Activated CD8-positive, alpha-beta memory T cell treated with anti-CD3 and anti-CD28 coated beads for 4 hours (primary cell): ENCODE data around the gene AURKAIP1.

Experiments
- DNase-seq, 2 donors: peaks; one replicate each; pipeline ENCODE4 v3.0.0-alpha.2; 2020; ENCODE audit warnings: low read depth in 2 of 2

AURKAIP1 gene

DNA sequence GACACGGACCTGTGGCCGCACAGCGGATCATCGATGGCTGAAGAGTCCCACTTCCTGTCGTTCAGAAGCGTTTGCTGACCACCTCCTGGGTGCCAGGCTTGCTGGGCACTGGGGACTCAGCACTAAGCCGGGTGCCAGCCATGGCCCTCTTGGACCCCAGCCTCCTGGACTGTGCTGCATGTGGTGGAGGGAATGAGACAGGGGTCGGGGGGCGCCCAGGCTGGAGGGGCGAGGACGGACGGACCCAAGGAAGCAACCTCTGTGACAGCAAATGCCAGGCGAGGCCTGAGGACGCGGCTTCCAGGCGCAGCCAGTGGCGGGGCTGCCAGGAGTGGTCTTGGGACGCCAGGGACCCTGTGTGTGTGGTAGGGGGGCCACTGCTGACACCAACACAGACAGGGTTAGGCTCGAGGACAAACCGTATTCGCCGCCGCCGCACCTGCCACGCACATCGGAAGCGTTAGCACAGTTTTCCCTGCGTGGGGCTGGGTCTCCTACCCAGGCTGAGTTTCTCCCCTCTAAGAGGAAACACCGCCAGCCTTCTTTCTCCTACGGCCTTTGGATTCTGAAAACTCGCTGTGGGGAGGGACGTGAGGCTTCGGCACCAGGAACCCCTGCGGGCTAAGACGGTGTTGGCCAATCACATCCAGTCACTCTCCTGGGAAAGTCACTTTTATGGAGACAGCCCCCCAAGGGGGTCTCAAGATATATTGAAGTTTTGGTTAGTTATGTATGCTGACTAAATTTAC, 13.6 kb downstream of the AURKAIP1 start:
- DNase-seq = no peak

DNA sequence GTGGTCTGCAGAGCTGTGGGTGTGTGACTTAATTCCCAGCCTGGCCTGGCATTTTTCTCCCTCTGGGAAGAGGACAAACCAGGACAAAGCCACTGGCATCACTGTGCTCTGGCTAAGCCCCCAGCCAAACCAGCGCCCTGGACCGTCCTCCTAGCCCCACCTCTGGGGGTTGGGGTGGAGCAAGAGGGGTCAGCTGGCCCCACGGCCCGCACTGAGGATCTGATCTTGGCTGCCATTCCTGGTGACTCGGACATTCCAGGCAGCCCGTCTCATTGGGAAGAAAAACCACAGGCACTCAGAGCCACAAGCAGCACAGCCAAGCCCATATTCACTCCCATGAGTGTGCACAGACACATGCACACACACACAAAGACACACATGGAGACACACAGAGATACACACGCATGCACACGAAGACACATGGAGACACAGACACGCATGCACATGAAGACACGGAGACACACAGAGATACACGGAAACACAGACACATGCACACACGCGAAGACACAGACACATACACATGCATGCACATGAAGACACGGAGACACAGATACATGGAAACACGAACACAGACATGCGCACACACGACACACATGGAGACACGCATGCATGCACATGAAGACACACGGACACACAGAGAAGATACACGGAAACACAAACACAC, 14.4 kb downstream of the AURKAIP1 start:
- no peak for DNase-seq

DNA sequence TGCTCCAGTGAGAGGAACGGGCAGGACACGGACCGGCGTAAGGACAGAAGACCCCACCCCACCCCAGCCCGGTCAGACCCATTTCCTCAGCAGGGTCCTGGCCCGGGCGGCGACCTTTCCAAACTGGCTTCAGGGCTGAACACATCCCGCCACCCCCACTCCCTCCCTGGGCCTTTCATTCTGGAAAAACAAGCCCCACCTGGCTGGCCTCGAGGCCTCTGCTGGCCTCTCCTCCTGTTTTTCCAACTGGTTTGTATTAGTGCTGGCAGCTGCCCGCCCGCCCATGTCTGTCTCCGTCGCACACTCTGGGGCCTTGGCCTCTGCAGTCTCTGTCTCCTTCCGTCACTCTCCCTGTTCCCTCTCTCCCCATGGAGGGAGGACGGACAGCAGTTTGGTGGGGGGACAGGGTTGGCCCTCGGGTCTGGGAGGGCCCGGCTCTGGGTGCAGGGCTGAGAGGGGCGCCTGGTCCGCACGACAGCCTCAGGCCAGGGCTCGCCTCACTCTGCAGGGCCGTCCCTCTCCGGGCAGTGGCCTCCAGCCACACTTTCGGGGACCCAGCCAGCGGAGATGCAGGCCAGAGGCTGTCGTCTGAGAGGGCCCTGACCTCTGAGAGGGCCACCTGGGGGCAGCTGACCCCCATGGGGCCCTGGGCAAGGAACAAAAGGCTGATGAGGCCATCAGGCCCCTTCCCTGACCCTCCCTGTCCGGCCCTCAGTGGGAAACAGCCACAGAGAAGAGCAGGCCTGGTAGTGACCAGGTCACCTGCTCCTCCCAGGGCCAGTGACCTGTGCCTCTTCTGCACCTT, 15.1 kb downstream of the AURKAIP1 start:
- DNase-seq = no peak

DNA sequence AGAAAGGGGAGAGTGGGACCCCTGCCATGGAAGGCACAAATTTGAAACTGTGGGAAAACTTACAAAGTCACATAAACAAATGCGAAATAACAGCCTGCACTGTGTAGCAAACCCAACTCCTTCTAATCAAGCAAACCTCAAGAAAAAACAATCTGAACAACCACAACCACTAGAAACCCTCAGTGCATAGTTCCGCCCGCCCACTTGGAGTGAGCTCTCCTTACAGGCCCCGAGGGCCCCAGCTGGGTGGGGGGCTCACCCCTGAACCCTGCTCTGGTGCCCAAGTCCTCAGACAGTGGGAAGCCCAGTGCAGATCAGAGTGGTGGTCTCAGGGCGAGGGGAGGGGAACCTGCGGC, 15.7 kb downstream of the AURKAIP1 start:
- DNase-seq = no peak

DNA sequence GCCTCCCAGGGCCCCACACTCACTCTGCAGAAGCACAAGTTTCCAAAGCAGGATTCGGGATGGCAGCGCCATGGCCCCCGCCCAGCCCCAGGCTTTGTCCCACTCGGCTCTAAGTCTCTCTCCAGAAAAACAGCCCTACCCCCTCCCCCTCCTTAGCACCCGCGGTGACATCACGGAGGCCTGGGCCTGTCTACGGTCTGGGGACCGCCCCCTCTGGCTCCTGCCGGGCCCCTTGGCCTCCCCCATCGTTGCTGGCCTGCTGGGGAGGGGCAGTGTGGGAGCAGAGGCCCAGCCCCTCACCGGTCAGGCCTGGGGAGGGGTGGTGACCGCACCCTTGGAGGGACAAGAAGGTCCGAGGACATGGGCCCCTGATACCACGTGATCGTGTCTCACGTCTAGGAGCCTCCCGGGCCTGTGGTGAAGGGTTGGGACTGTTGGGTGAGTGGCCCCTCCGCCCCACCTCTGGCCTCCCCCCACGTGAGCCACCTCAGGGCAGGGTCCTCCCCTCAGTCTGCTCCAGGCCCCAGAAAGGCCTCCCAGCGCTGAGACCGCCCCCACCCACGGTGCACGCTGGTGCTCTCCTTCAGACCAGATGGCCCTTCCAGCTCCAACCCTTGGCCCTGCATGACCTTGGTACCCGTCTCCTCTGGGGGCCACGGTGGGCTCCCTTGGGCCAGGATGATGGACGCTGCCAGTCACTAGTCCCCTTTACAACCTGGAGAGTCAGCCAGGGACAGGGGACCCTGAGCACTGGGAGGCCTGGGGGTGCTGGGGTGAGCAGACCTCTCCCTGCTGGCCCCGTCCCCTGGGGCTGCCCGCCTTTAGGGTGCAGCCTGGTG, 16.4 kb downstream of the AURKAIP1 start, which contains the start of gene MXRA8:
Gene MXRA8, minus strand, starts transcription at position 123 of the 839 bp plus-strand sequence. Its CDS starts 51 bp downstream, at position 72.
- DNase-seq = no peak

DNA sequence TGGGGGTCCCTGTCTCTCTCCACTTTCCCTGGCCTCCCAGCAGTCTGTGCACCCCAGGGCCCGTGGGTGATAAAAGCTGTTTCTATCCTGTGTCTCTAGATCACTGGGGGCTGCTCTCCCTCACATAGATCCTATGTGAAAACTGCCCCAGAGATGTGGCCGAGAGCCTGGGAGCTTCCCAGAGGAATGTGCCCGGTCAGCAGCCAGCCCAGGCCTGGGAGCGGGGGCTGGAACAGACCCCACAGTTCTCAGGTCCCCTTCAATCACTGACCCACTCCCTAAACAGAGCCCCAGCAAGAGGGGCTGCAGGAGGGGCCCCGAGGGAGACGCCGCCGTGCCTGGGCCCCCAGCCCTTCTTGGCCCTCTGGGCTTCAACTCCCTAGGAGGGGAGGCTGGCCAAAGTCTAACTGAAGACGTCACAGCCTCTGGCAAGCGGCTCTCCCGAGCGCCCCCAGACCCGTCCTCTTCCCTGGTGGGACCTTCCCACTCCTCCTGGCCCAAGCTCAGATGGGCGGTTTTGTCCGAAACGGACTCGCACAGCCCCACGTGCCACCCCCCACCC, 17.1 kb downstream of the AURKAIP1 start:
- no peak for DNase-seq

DNA sequence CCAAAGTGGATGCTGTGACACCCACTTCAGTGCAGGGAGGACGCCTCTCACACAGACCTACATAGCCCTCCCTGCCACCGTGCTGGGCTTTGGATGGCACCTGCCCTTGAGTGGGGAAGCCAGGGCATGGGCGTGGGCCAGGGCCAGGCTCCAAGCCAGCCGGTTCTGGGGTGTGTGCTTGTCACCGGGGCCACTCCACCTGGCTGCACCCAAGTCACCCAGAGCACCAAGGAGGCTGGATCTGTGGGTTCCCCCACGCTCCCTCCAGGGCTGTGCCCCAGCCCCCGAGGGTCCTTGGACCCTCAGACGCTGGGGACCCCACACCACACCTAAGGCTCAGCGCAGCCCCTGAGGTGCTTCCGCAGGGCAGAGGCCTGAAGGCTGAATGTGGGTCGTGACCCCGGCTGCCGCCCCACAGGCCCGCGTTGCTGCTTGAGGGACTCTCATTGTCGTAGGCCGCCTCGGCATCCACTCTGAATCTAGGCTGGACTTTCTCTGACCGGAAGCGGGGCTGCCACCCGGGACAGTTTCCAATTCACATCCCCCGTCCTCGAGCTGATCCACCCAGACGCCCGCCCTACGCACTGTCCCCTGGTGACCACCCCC, 18.1 kb downstream of the AURKAIP1 start:
- no peak for DNase-seq

DNA sequence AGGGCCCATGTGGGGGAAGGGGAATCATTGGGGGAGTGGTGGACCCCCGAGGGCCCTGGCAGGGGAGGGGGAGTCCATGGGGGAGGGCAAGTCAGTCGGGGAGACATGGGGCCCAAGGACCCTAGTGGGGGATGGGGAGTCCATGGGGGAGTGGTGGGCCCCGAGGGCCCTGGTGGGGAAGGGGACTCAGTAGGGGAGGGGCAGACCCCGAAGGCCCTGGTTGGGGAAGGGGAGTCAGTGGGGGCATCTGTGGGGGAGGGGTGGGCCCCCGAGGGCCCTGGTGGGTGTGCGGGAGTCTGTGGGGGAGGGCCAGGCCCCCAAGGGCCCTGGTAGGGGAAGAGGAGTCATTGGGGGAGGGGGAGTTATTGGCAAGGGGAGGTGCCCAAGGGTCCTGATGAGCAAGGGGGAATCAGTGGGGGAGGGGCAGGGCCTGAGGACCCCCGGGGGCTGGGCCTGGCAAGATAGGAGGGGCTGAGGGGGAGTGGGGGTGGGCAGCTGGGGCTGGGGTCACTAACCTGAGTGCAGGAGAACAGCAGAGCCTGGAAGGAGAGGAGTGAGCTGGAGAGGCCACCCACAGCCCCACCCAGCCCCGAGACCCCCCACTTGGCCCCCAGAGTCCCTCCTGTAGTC, 18.7 kb downstream of the AURKAIP1 start:
- no peak for DNase-seq

DNA sequence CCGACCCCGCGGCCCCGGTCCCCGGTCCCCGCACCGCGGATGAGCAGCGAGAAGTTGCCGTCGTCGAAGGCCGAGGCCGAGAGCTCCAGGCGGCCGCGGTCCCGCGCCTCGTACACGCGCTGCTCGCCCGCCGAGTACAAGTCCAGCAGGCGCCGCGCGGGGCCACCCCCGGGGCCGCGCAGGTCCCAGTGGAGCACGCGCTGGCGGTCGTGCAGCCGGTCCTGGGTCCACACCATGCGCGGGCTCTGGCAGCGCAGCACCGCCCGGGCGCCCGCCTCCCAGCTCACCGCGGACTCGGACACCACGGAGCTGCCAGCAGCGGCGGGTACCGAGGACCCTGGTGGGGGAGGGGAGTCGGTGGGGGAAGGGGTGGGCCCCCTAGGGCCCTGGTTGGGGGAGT, 19.6 kb downstream of the AURKAIP1 start:
- no peak for DNase-seq

DNA sequence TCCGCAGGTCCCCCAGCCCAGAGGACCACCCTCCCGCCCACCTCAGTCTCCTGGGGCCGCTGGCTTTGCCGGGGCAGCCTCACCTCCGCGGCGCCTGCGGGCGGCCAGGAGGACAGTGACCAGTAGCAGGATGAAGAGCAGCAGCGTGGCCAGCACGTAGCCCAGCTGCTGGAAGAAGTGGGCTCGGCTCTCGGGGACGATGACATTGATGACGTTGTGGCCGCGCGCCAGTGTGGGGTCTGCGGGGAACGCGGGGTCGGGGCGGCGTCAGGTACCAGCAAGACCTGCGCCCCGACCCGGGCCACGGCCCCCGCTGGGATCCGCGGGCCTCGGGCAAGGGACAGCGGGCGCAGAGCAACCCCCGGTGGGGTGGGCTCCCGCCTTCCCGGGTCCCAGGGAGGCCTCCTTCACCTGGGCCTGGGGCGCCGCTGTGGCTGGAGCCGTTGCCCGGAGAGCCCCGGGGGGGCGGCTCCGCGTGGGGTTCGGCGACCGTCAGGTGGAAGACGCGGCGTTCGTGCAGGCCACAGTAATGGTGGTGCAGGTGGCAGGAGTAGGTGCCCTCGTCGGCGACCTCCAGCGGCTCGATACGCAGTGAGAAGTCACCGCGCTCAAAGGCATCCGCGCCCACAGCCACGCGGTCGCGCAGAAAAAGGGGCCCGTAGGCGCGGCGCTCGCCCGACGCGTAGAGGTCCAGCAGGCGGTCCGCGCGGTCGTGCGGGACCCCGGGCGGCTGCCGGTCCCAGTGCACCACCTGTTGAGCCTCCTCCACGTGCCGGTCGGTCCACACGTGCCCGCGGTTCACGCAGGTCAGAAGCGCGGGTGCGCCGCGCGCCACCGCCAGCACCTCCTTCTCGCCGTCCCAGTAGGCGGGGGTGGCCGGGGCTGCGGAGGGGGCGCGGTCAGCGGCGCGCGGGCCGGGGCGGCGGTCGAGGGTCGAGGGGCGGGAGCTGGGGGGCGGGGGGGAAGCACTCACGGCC, 20.4 kb downstream of the AURKAIP1 start:
- no peak for DNase-seq

DNA sequence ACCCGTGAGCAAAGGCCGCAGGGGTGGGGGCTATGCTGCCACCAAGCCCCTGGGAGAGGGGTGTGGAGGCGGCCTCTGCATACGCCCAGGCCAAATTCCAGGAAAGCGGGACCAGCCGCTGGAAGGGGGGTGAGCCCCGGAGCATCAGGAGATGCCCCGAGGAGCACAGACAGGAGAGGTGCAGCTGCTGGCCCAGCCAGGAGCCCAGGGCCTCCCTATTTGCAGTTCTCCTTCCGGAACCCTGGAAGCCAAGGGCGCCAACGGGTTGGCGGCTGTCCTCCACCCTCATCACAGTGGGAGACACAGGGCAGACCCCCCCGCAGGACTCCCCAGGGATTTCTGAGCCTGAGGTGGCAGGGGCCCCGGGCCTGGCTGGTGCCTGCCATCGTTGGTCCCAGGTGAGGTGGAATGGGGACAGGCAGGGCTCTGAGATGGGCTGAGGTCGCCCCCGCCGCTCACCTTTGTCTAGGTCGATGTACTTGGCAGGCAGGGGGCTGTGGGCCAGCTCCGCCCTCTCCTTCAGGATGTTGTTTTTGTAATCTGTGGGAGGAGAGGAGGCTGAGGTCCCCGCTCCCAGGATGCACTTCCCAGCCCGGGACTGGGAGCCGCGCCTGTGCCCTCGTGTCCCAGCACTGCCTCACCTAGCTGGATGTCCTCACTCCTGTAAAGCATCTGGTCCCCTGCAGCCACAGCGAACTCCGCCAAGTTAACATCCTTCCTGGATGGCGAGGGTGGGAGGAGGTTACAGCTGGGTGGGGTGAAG, 21.4 kb downstream of the AURKAIP1 start:
- DNase-seq = no peak

DNA sequence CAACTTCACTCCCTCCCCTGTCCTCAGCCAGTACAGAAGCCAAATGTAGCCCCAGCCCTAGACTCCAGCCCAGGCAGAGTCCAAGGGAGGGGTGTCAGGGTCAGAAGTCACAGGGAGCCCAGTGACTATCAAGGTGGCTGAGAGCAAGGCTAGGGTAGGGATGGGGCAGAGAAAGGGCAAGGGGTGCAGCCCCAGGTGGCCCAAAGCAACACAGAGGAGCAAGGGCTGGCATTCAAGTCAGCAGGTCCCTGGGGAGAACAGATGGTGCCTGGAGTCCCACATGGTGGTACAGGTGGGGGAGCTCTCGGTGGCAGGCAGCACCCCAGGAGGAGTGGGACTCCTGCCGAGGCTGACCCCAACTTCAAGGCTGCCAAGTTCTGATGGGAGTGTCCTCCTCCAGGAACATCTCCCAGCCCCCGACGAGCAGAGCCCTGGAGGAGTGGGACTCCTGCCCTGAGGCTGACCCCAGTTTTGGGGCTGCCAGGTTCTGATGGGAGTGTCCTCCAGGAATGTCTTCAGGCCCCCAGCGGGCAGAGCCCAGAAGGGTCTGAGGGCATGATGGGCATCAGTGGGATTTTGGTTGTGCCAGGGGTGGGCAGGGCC, 22.1 kb downstream of the AURKAIP1 start:
- no peak for DNase-seq

DNA sequence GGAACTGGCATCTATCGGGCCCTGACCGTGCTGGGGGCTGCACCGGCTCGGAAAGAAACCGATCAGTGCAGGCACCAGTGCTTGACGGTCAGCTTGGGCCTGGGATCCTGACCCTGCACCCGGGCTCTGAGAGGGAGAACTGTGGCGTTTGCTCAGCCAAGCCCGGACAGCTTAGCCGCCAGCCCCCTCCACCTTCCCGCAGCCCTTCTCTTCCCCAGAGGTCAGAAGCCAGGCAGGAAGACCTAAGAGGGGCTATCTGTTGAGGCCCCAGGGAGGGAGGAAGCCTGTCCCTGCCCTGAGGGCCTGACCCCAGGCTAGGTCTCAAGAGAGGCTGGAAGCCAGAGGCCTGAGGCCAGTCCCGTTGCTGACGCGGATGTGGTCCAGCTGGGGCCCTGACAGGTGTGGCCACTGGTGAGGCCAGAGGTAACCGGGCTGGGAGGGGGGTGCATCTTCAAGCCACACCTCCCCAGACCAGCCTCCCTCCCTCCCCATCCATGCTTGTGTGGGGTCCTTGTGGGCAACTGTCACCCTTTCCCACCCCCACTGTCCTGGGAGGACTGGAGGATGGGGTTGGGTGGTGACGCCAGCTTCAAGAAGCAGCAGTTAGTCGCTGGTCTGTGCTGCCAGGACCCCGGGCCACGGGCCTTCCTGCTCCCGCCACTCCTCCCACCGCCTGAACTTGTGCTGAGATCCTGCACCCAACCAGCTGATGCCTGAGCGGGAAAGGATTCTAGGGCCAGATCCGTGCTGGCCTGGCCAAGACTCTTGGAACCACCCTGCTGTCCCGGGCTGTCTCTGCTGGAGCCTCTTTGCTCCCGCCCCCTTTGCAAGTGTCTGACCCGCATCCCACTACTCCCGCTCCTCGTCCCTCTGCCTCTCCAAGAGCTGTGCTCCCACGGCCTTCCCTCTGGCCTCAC, 23.2 kb downstream of the AURKAIP1 start:
- no peak for DNase-seq

DNA sequence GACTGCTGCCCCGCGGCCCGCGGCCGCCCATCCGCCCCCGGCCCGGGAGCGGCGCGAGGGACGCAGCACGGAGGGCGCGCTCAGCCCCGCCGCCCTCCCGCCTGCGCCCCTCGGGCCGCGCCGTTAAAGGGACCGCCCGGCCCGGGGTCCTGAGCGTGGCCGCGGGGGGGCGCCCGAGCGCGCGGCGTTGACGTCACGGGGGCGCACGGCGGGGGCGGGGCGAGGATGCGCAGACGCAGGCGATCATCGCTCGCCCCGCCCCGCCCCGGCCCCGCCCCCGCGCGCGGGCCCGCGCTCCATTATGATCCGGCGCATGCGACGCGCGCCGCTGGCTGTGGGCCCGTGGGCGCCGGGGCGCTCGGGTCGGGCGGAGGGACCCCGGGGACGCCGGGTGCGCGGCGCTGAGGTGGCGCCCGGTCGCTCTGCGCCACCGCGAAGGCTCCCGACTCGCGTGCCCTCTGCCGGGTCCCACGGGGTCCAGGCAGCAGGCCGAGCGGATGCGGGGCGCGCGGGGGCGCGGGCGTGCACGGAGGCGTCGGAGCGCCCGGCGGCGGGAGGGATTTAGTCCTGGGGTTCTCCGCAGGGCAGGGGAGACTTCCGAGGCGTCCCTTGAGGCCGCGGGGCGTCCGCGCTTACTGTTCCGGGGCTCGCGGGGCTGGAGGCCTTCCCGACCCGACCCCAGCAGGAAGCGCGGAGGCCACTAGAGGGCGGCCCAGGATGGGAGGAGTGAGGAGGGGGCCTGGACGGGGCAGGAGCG, 25.6 kb downstream of the AURKAIP1 start, which contains the start of gene DVL1:
Gene DVL1, minus strand, starts transcription at position 163 of the 757 bp plus-strand sequence. CDS start 353 bp downstream, outside the sequence.
- peak; percentile 38 to 45 for DNase-seq

DNA sequence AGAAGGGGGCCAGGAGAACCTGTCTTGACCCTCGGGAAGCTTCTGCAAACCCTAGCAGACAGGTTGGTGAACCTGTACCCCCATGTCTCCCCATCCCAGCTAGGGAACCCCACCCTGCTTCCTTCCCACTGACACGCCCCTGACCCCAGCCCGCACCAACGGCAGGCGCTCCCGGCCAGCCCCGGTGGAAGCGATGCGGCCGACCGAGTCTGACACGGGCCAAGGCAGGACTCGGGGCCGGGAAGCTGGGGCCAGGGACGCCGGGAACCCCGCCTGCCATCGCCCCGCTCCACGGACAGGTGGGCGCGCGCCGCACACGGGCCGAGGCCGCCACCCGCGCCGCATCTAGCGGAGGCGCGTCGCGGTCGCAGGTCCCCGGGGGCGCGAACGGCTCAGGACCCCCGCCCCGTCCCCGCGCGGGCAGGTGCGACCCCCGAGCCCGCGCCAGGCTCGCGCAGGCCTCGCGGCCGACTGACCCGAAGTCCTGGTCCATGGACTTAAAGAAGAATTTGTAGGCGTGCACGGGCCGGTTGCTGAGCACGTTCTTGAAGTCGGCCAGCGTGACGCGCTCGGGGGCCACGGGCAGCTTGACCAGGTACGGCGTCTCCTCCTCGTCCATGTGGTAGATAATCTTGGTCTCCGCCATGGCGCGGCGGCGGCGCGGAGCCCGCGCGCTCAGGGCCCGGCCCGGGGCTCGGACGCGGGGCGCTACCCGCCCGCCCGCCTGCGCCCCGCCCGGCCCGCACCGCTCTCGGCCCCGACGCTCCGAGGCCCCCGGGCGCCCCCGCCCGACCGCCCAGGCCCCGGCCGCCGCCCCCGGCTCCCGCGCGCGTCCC, 26.4 kb downstream of the AURKAIP1 start:
- DNase-seq = no peak
